Glutamatergic neuron (in vitro differentiated cells): ENCODE results near the gene NDUFV3. TPM values are rescaled to one million over a fixed set of nuclear protein-coding genes. Genes with fewer than 3 reads are reported as not detected.
A peak's percentile ranks its signal among the peaks of the same experiment; 100 is the strongest.
"Not testable (repeated sequence)": the region's sequence is repeated elsewhere in the genome, so short reads cannot be mapped to it uniquely, and the experiment has no call there.

ENCODE experiments used
- DNase-seq: peaks from one replicate; pipeline ENCODE4 v3.0.0; 2022
- H3K27ac Mint-ChIP-seq: one replicate; pipeline ENCODE4 v1.8.0; 2020; ENCODE audit warnings: mild to moderate bottlenecking, mixed read lengths, inconsistent platforms; ENCODE audit not compliant: unreplicated experiment
- H3K27me3 Mint-ChIP-seq: one replicate; pipeline ENCODE4 v1.8.0; 2020; ENCODE audit warnings: mild to moderate bottlenecking, moderate library complexity, mixed read lengths, inconsistent platforms; ENCODE audit not compliant: unreplicated experiment
- H3K36me3 Mint-ChIP-seq: one replicate; pipeline ENCODE4 v1.8.0; 2020; ENCODE audit warnings: mild to moderate bottlenecking, mixed read lengths, inconsistent platforms; ENCODE audit not compliant: unreplicated experiment
- H3K4me1 Mint-ChIP-seq: one replicate; pipeline ENCODE4 v1.8.0; 2020; ENCODE audit warnings: mild to moderate bottlenecking, low read depth, mixed read lengths, inconsistent platforms; ENCODE audit not compliant: unreplicated experiment
- H3K4me3 Mint-ChIP-seq: one replicate; pipeline ENCODE4 v1.8.0; 2020; ENCODE audit warnings: mild to moderate bottlenecking, mixed read lengths, inconsistent platforms; ENCODE audit not compliant: unreplicated experiment
- H3K9me3 Mint-ChIP-seq: one replicate; pipeline ENCODE4 v1.8.0; 2020; ENCODE audit warnings: mild to moderate bottlenecking, moderate library complexity, mixed read lengths, inconsistent platforms; ENCODE audit not compliant: unreplicated experiment
- total RNA-seq: library from RNA; stranded (reverse); fragmentation: NEBNext Ultra II Directional; extraction: Animal tissue kit (Norgen Biotek cat#: 25700); gene quantifications from one replicate; pipeline ENCODE4 v1.2.1, GENCODE V29; 2021; ENCODE audit not compliant: unreplicated experiment
- TF ChIP-seq, protein P1 (sequence below): fragments of 200-600 bp; sonication (generic); IDR thresholded peaks from one replicate; pipeline ENCODE4 v1.5.0; 2021; ENCODE audit not compliant: partially characterized antibody, unreplicated experiment

The NDUFV3 gene
- total RNA-seq, 1 donor from 2014 or later = 33.9 TPM

DNA sequence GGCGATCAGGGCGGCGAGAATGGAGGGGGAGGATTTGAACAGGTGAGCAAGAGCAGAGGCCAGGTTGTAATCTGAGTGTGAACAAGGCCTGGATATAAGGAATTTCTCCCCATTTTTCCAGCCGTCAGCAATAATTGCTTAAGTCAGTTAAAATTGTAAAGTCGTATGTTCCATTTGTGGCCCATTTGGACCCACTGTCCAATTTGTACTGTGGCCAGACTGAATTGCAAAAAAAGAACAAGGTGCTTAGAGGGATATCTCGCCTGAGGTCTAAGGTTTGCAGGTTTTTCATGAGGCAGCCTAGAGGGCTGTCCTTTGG lies 31.3 kb downstream of the NDUFV3 start:
- H3K27ac Mint-ChIP-seq = peak overlapping the region; percentile 71
- TF ChIP-seq, protein P1, sequence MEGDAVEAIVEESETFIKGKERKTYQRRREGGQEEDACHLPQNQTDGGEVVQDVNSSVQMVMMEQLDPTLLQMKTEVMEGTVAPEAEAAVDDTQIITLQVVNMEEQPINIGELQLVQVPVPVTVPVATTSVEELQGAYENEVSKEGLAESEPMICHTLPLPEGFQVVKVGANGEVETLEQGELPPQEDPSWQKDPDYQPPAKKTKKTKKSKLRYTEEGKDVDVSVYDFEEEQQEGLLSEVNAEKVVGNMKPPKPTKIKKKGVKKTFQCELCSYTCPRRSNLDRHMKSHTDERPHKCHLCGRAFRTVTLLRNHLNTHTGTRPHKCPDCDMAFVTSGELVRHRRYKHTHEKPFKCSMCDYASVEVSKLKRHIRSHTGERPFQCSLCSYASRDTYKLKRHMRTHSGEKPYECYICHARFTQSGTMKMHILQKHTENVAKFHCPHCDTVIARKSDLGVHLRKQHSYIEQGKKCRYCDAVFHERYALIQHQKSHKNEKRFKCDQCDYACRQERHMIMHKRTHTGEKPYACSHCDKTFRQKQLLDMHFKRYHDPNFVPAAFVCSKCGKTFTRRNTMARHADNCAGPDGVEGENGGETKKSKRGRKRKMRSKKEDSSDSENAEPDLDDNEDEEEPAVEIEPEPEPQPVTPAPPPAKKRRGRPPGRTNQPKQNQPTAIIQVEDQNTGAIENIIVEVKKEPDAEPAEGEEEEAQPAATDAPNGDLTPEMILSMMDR = no peak
- H3K4me3 Mint-ChIP-seq = peak overlapping the region; percentile 54
- peaks cover 3% of the 10 kb centered on the region for H3K9me3 Mint-ChIP-seq
- H3K36me3 Mint-ChIP-seq = no peaks in the 10 kb centered on the region
- H3K4me1 Mint-ChIP-seq = peaks cover 15% of the 10 kb centered on the region
- peaks cover 5% of the 10 kb centered on the region for H3K27me3 Mint-ChIP-seq
- no peak for DNase-seq

DNA sequence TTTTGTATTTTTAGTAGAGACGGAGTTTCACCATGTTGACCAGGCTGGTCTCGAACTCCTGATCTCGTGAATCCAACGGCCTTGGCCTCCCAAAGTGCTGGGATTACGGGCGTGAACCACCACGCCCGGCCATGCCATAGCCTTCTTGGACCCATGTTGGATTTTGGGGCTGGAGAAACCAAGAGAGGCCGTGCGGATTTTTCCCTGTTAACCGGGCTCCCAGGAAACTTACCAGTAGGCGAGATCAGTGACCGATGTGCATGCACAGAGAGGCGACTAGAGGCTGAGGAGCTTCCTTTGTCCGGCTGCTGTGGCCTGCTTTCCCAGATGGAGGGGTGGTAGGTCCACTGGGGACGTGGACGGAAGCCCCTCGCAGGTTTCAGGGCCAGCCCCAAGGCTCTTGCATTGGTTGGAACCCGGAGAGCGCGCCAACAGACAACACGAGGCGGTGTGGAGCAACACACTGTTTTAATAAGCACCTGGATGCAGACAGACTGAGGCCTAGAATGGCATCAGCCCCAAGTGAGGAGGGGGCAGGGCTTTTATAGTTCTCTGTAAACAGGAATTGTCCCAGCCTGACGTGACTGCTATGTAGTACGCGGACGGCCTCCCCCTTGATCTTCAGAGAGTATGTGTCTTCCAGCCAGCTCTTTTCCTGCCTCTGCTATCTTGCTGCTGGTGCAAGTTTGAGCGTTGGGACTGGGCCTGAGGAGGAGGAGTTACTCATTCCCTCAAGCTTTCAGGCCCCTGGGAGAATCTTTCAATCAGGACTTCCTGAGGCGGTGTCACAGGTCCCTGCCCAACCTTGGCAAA lies 32.2 kb downstream of the NDUFV3 start, which contains the start of gene ERVH48-1:
Gene ERVH48-1, minus strand, starts transcription at position 517 of the 813 bp plus-strand sequence. CDS start 6,624 bp downstream, outside the sequence.
- Mint-ChIP-seq H3K4me3 (no peak within 1 kb of the TSS), H3K4me1 (peaks cover 15% of the 10 kb centered on the region), H3K27me3 (peaks cover 5% of the 10 kb centered on the region), H3K27ac (no peak within 1 kb of the TSS), H3K36me3 (no peaks in the 10 kb centered on the region), H3K9me3 (peaks cover 3% of the 10 kb centered on the region)
- TF ChIP-seq, protein P1 = no peak
- no peak for DNase-seq

- not testable (repeated sequence) for H3K36me3 Mint-ChIP-seq, DNase-seq, H3K9me3 Mint-ChIP-seq, H3K27me3 Mint-ChIP-seq
- peaks cover 20% of the 10 kb centered on the region for H3K4me1 Mint-ChIP-seq
- peak overlapping the region; percentile 30 for H3K4me3 Mint-ChIP-seq
- H3K27ac Mint-ChIP-seq = peak overlapping the region; percentile 73
These were observed 34.5 kb downstream of the NDUFV3 start for GRCh38 chr21:42927474-42928200.

GRCh38 chr21:42929969-42930368 lies 36.9 kb downstream of the NDUFV3 start:
- H3K4me3 Mint-ChIP-seq = no peak overlapping the region

GRCh38 chr21:42931560-42932235 lies 38.6 kb downstream of the NDUFV3 start:
- TF ChIP-seq, protein P1 = no peak
- Mint-ChIP-seq H3K27me3 (peaks cover 1% of the 10 kb centered on the region), H3K9me3 (peaks cover 1% of the 10 kb centered on the region), H3K36me3 (no peaks in the 10 kb centered on the region), H3K27ac (no peak overlapping the region), H3K4me1 (peaks cover 12% of the 10 kb centered on the region), H3K4me3 (no peak overlapping the region)
- DNase-seq = no peak

More at GRCh38 chr21:42929969-42930368, 36.9 kb downstream of the NDUFV3 start:
- no peak for DNase-seq
- H3K9me3 Mint-ChIP-seq = peaks cover 1% of the 10 kb centered on the region
- H3K27ac Mint-ChIP-seq = no peak overlapping the region
- peaks cover 12% of the 10 kb centered on the region for H3K4me1 Mint-ChIP-seq
- H3K36me3 Mint-ChIP-seq = no peaks in the 10 kb centered on the region
- TF ChIP-seq, protein P1 = no peak
- peaks cover 1% of the 10 kb centered on the region for H3K27me3 Mint-ChIP-seq

- not testable (repeated sequence) for H3K4me3 Mint-ChIP-seq, H3K27ac Mint-ChIP-seq, H3K36me3 Mint-ChIP-seq, DNase-seq, H3K9me3 Mint-ChIP-seq, H3K27me3 Mint-ChIP-seq
- H3K4me1 Mint-ChIP-seq = peaks cover 10% of the 10 kb centered on the region
These were observed 39.4 kb downstream of the NDUFV3 start for GRCh38 chr21:42932378-42933136.

DNA sequence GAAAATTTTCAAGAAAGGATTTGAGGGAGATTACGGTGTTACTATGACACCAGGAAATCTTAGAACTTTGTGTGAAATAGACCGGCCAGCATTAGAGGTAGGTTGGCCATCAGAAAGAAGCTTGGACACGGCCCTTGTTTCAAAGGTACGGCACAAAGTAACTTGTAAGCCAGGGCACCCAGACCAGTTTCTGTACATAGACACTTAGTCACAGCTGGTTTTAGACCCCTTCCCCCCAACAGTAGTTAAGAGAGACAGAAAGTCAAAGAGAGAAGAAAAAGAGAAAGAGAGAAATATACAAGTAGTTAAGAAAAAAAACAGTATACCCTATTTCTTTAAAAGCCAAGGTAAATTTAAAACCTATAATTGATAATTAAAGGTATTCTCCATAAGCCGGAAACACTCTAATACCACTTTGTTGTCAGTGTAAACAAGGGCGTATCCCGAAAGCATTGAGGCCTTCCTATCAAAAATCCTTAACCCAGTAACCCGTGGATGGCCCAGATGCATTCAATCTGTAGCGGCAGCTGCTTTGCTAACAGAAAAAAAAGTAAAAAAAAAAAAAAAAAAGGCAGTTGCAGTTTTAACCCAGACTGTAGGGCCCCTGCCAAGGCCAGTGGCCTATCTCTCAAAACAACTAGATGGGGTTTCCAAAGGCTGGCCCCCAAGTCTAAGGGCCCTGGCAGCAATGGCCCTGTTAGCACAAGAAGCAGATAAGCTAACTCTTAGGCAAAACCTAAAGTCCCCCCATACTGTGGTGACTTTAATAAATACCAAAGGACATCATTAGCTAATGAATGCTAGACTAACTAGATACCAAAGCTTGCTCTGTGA lies 40.2 kb downstream of the NDUFV3 start:
- not testable (repeated sequence) for DNase-seq, H3K36me3 Mint-ChIP-seq, H3K4me3 Mint-ChIP-seq, H3K9me3 Mint-ChIP-seq, H3K27ac Mint-ChIP-seq, H3K27me3 Mint-ChIP-seq
- H3K4me1 Mint-ChIP-seq = peaks cover 10% of the 10 kb centered on the region
